GM18502 (cell line): ENCODE data around the gene FNDC7.
"Not testable (repeated sequence)": the region's sequence is repeated elsewhere in the genome, so short reads cannot be mapped to it uniquely, and the experiment has no call there.

ENCODE experiments used
- ATAC-seq: cut with Tn5 transposase; IDR thresholded peaks from one replicate; pipeline ENCODE4 v1.9.1; 2021; ENCODE audit warnings: mild to moderate bottlenecking; ENCODE audit not compliant: unreplicated experiment, poor library complexity

Gene FNDC7

GRCh38 chr1:108712606-108713150, at the start of gene FNDC7:
Gene FNDC7, plus strand, starts transcription at chr1:108712908. Its CDS starts 26 bp downstream, at chr1:108712934.
- ATAC-seq, result no peak

- ATAC-seq, result no peak
Measured at GRCh38 chr1:108663074-108663473, 49.6 kb upstream of the FNDC7 start.

- no peak for ATAC-seq
Measured at GRCh38 chr1:108664481-108664880, 48.2 kb upstream of the FNDC7 start.

- ATAC-seq, result no peak
Measured at GRCh38 chr1:108665067-108665466, 47.6 kb upstream of the FNDC7 start.

- no peak for ATAC-seq
Measured at GRCh38 chr1:108665771-108666170, 46.9 kb upstream of the FNDC7 start.

- ATAC-seq, result not testable (repeated sequence)
Measured at GRCh38 chr1:108667422-108667821, 45.3 kb upstream of the FNDC7 start.

- no peak for ATAC-seq
Measured at GRCh38 chr1:108668777-108669176, 43.9 kb upstream of the FNDC7 start.

- no peak for ATAC-seq
Measured at GRCh38 chr1:108669679-108670078, 43.0 kb upstream of the FNDC7 start.

- no peak for ATAC-seq
Measured at GRCh38 chr1:108670131-108670773, 42.5 kb upstream of the FNDC7 start.

GRCh38 chr1:108671143-108671542, 41.6 kb upstream of the FNDC7 start:
- no peak for ATAC-seq

- ATAC-seq, result no peak
Measured at GRCh38 chr1:108678706-108679105, 34.0 kb upstream of the FNDC7 start.

GRCh38 chr1:108679586-108680213, 33.0 kb upstream of the FNDC7 start:
- ATAC-seq, result no peak

GRCh38 chr1:108681701-108682100, 31.0 kb upstream of the FNDC7 start:
- ATAC-seq, result not testable (repeated sequence)

- no peak for ATAC-seq
Measured at GRCh38 chr1:108685529-108685928, 27.2 kb upstream of the FNDC7 start.

- no peak for ATAC-seq
Measured at GRCh38 chr1:108686614-108687313, 25.9 kb upstream of the FNDC7 start.

- ATAC-seq, result peak; percentile 7
Measured at GRCh38 chr1:108691128-108691941, 21.4 kb upstream of the FNDC7 start.

GRCh38 chr1:108691942-108692723, 20.6 kb upstream of the FNDC7 start, which contains the start of gene PRPF38B:
Gene PRPF38B, plus strand, starts transcription at chr1:108692310. Its CDS starts 282 bp downstream, at chr1:108692592.
- peak; percentile 94 for ATAC-seq

GRCh38 chr1:108692724-108693655, 19.7 kb upstream of the FNDC7 start:
- peak; percentile 63 for ATAC-seq
